Gastroesophageal sphincter (tissue), 3 donors: ENCODE measurements around the gene TMSB4Y.

Source experiments
- POLR2A ChIP-seq, 2 donors: fragments of 450-650 bp; IDR thresholded peaks; one replicate each; pipeline ENCODE4 v1.6.1; 2017; ENCODE audit warnings: antibody characterized with exemption in 2 of 2, mild to moderate bottlenecking in 2 of 2, moderate library complexity in 1 of 2
- POLR2AphosphoS5 ChIP-seq: sonication (generic); formaldehyde crosslinking; IDR thresholded peaks from one replicate; pipeline ENCODE4 v1.6.1; 2017; ENCODE audit warnings: antibody characterized with exemption
- TF ChIP-seq, protein P1 (sequence below), 4 experiments: fragments of 200-600 bp in 2 of 4; fragments of 450-650 bp in 2 of 4; sonication (generic) in 1 of 4; IDR thresholded peaks; one replicate each; pipeline ENCODE4 v1.5.1; 2017 to 2019; ENCODE audit warnings: antibody characterized with exemption in 4 of 4, mild to moderate bottlenecking in 2 of 4, moderate library complexity in 2 of 4

DNA sequence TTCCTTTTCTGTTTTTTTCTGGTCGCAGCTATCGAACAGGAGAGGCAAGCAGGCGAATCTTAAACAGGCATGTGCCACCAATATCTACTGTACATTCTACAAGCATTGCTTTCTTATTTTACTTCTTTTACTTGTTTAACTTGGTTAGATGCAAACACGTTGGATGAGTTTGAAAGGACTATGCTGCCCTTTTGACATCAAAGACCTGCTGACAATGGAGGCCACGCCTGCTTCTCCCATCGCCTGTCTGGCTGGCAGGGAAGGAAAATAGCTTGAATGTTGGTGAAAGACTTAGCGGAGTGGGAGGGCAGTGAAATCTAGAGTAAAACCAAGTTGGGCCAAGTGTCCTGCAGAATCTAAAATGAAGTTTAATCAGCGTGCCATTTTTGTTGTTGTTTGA, 1.5 kb downstream of the TMSB4Y start:
- TF ChIP-seq, protein P1, sequence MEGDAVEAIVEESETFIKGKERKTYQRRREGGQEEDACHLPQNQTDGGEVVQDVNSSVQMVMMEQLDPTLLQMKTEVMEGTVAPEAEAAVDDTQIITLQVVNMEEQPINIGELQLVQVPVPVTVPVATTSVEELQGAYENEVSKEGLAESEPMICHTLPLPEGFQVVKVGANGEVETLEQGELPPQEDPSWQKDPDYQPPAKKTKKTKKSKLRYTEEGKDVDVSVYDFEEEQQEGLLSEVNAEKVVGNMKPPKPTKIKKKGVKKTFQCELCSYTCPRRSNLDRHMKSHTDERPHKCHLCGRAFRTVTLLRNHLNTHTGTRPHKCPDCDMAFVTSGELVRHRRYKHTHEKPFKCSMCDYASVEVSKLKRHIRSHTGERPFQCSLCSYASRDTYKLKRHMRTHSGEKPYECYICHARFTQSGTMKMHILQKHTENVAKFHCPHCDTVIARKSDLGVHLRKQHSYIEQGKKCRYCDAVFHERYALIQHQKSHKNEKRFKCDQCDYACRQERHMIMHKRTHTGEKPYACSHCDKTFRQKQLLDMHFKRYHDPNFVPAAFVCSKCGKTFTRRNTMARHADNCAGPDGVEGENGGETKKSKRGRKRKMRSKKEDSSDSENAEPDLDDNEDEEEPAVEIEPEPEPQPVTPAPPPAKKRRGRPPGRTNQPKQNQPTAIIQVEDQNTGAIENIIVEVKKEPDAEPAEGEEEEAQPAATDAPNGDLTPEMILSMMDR (IDR thresholded peaks at IDR 0.05): no peak
- TF ChIP-seq POLR2A (IDR thresholded peaks at IDR 0.05) (no peak), POLR2AphosphoS5 (no peak)
